Osteoblast (primary cell): ENCODE measurements around the gene ABHD3. TPM values are rescaled to one million over a fixed set of nuclear protein-coding genes. Genes with fewer than 3 reads are reported as not detected.
"Not testable (repeated sequence)": the region's sequence is repeated elsewhere in the genome, so short reads cannot be mapped to it uniquely, and the experiment has no call there.

ENCODE experiments used
- DNase-seq: peaks from one replicate; pipeline ENCODE4 v3.0.0; 2011; ENCODE audit warnings: low spot score, mixed read lengths; ENCODE audit not compliant: insufficient read length; ENCODE audit errors: missing footprints
- H2AFZ ChIP-seq: 2 replicates; pipeline ENCODE4 v1.6.0; 2011; ENCODE audit warnings: mild to moderate bottlenecking, low read length
- H3K27ac ChIP-seq: 2 replicates; pipeline ENCODE4 v1.5.1; 2011; ENCODE audit warnings: mild to moderate bottlenecking, low read depth, low read length, moderate library complexity
- H3K27me3 ChIP-seq: 2 replicates; pipeline ENCODE4 v1.6.0; 2012; ENCODE audit warnings: mild to moderate bottlenecking, control low read depth, inconsistent platforms, low read length, moderate library complexity; ENCODE audit not compliant: insufficient read depth
- H3K36me3 ChIP-seq: 2 replicates; pipeline ENCODE4 v1.5.1; 2011; ENCODE audit warnings: mild to moderate bottlenecking, low read length, control low read depth, moderate library complexity; ENCODE audit not compliant: insufficient read depth
- H3K4me1 ChIP-seq: 2 replicates; pipeline ENCODE4 v1.5.1; 2011; ENCODE audit warnings: mild to moderate bottlenecking, low read length, control low read depth, moderate library complexity; ENCODE audit not compliant: insufficient read depth
- H3K4me2 ChIP-seq: 2 replicates; pipeline ENCODE4 v1.6.0; 2011; ENCODE audit warnings: mild to moderate bottlenecking, low read length; ENCODE audit not compliant: insufficient read depth
- H3K4me3 ChIP-seq: fragments of 200-600 bp; sonication (generic); 3 replicates; pipeline ENCODE4 v1.5.1; 2012; ENCODE audit warnings: mild to moderate bottlenecking, low read length, inconsistent platforms; ENCODE audit not compliant: insufficient read depth
- H3K79me2 ChIP-seq: 2 replicates; pipeline ENCODE4 v1.6.0; 2012; ENCODE audit warnings: mild to moderate bottlenecking, low read length, control low read depth, inconsistent platforms; ENCODE audit not compliant: insufficient read depth
- H3K9me3 ChIP-seq: 2 replicates; pipeline ENCODE4 v1.5.1; 2011; ENCODE audit warnings: low read depth, low read length, control low read depth
- H4K20me1 ChIP-seq: 2 replicates; pipeline ENCODE4 v1.6.0; 2012; ENCODE audit warnings: mild to moderate bottlenecking, low read length, control low read depth; ENCODE audit not compliant: insufficient read depth
- total RNA-seq: library from RNA; depleted of rRNA; stranded (reverse); fragments of >200 nt; gene quantifications from 2 replicates; pipeline ENCODE4 v1.2.3, GENCODE V29; 2012
- TF ChIP-seq, protein P1 (sequence below): IDR thresholded peaks from 2 replicates; pipeline ENCODE4 v1.5.1; 2011; ENCODE audit warnings: mild to moderate bottlenecking, low read depth, low read length, moderate library complexity; ENCODE audit errors: extremely low read depth

ABHD3 gene
- total RNA-seq, 1 donor: 4.0 TPM

DNA sequence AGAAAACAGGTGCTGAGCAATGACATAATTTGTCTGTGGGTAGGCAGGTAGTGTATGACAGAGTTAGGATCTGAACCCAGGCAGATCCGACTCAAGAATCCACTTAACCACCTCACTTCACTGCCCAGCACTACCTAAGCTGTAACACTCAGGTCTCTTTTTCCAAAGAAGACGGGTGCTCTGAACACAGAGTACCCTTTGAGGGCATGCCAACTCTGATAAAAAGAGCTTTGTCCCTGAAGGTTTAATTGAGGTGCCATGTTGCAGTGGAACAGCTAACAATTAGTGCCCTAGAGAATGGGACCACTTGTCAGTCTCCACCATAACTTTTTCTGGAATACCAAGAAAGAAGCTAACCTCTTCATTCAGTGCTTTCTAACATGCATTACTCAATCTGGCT, 11.3 kb downstream of the ABHD3 start:
- Histone ChIP-seq H3K36me3 (no peaks in the 10 kb centered on the region), H3K4me3 (no peak overlapping the region), H3K27me3 (no peaks in the 10 kb centered on the region), H4K20me1 (no peaks in the 10 kb centered on the region), H2AFZ (no peak overlapping the region), H3K79me2 (no peaks in the 10 kb centered on the region), H3K4me1 (no peaks in the 10 kb centered on the region), H3K4me2 (no peak overlapping the region), H3K27ac (no peak overlapping the region), H3K9me3 (no peaks in the 10 kb centered on the region)
- DNase-seq: no peak
- TF ChIP-seq, protein P1, sequence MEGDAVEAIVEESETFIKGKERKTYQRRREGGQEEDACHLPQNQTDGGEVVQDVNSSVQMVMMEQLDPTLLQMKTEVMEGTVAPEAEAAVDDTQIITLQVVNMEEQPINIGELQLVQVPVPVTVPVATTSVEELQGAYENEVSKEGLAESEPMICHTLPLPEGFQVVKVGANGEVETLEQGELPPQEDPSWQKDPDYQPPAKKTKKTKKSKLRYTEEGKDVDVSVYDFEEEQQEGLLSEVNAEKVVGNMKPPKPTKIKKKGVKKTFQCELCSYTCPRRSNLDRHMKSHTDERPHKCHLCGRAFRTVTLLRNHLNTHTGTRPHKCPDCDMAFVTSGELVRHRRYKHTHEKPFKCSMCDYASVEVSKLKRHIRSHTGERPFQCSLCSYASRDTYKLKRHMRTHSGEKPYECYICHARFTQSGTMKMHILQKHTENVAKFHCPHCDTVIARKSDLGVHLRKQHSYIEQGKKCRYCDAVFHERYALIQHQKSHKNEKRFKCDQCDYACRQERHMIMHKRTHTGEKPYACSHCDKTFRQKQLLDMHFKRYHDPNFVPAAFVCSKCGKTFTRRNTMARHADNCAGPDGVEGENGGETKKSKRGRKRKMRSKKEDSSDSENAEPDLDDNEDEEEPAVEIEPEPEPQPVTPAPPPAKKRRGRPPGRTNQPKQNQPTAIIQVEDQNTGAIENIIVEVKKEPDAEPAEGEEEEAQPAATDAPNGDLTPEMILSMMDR: no peak

DNA sequence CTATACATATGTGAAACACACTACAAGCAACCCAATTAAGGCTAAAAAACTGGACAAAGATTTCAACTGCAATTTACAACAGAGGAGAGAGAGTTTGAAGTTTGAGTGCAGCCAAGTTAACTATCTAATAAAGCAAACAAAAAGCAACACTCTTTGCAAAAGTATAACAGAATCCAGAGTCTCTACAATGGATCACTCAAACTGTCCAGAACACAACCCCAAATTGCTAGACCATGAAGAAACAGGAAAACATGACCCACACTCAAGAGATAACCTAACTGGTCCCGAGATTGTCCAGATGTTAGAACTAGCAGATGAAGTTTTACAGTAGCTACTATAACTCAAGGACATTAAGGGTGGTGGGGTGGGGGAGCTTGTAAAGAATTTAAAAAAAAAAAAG, 14.8 kb downstream of the ABHD3 start:
- peaks cover 8% of the 10 kb centered on the region for H3K4me1 ChIP-seq
- H3K4me2 ChIP-seq: no peak overlapping the region
- TF ChIP-seq, protein P1: no peak

DNA sequence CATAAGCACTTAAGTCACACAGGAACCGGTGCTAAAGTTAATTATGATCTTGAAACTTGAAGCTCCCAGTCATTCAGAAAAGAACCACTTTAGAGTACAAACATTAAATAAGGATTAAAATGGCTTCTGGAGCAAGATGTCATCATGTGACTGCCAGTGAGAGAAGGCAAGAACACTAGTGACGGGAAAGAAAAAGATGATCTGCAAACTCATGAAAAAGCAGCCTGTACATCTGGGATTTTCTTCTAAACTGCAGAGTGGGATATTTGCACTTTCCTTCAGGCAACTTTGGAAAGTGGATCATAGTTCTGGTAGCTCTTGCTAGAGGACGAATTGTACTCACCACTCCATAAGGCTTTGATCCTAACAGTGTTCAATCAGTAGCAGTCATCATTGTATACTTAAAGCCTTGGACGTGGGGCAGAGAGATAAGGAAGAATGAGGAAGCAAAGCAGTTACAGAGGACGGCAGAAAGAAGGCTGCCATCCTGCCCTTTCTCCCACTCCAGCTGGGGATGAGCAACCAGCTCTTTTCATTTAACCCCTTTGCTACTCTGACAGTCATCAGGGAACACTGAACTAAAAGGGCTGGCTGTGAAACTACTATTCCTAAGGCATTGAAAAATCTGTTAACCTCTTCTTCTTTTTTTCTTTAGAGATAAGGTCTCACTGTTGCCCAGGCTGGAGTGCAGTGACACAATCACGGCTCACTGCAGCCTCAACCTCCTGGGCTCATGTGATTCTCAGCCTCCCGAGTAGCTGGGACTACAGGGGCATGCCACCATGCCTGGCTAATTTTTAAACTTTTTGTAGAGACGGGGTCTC, 18.1 kb downstream of the ABHD3 start:
- TF ChIP-seq, protein P1: no peak
- Histone ChIP-seq H3K36me3 (no peaks in the 10 kb centered on the region), H3K27me3 (no peaks in the 10 kb centered on the region), H3K27ac (peak overlapping the region; percentile 12), H3K4me1 (peaks cover 12% of the 10 kb centered on the region), H2AFZ (peak overlapping the region; percentile 86), H3K4me3 (peak overlapping the region; percentile 48), H4K20me1 (no peaks in the 10 kb centered on the region), H3K79me2 (no peaks in the 10 kb centered on the region), H3K4me2 (peak overlapping the region; percentile 63), H3K9me3 (no peaks in the 10 kb centered on the region)
- no peak for DNase-seq

More for the DNA sequence above, 14.8 kb downstream of the ABHD3 start:
- no peaks in the 10 kb centered on the region for H4K20me1 ChIP-seq
- no peak for DNase-seq
- no peak overlapping the region for H3K4me3 ChIP-seq
- H3K9me3 ChIP-seq: no peaks in the 10 kb centered on the region
- no peaks in the 10 kb centered on the region for H3K79me2 ChIP-seq
- H3K27ac ChIP-seq: no peak overlapping the region
- no peaks in the 10 kb centered on the region for H3K36me3 ChIP-seq
- no peaks in the 10 kb centered on the region for H3K27me3 ChIP-seq
- no peak overlapping the region for H2AFZ ChIP-seq

DNA sequence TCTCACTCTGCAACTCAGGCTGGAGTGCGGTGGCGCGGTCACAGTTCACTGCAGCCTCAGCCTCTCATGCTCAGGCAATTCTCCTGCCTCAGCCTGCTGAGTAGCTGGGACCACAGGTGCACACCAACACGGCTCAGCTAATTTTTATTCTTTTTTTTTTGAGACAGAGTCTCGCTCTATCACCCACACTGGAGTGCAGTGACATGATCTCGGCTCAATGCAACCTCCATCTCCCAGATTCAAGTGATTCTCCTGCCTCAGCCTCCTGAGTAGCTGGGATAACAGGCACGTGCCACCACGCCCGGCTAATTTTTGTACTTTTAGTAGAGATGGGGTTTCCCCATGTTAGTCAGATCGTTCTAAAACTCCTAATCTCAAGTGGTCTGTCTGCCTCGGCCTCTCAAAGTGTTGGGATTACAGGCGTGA, 19.0 kb downstream of the ABHD3 start:
- H3K27ac ChIP-seq, H3K27me3 ChIP-seq, H3K79me2 ChIP-seq, H3K4me3 ChIP-seq, H2AFZ ChIP-seq, H4K20me1 ChIP-seq, DNase-seq, H3K4me2 ChIP-seq, H3K36me3 ChIP-seq, H3K9me3 ChIP-seq: not testable (repeated sequence)
- H3K4me1 ChIP-seq: peaks cover 12% of the 10 kb centered on the region
